Nephron (organoid): ENCODE results near the gene PEX10.

Experiments
- H3K27ac Mint-ChIP-seq, 3 experiments: 2 replicates each; pipeline ENCODE4 v1.8.0; 2020; ENCODE audit warnings: mixed read lengths in 3 of 3, mild to moderate bottlenecking in 2 of 3, moderate library complexity in 1 of 3
- H3K27me3 Mint-ChIP-seq: 2 replicates; pipeline ENCODE4 v1.8.0; 2021; ENCODE audit warnings: low read depth, mild to moderate bottlenecking, moderate library complexity, mixed read lengths
- H3K36me3 Mint-ChIP-seq: 2 replicates; pipeline ENCODE4 v1.8.0; 2020; ENCODE audit warnings: low read depth, mixed read lengths
- H3K4me1 Mint-ChIP-seq: 2 replicates; pipeline ENCODE4 v1.8.0; 2020; ENCODE audit warnings: mixed read lengths
- H3K4me3 Mint-ChIP-seq, 3 experiments: 2 replicates each; pipeline ENCODE4 v1.8.0; 2020; ENCODE audit warnings: mild to moderate bottlenecking in 3 of 3, mixed read lengths in 3 of 3, moderate library complexity in 2 of 3
- H3K9me3 Mint-ChIP-seq: 2 replicates; pipeline ENCODE4 v1.8.0; 2020; ENCODE audit warnings: mixed read lengths
- CTCF ChIP-seq, 3 experiments: fragments of 200-600 bp; sonication (generic); IDR thresholded peaks; one replicate each; pipeline ENCODE4 v1.5.0; 2021; ENCODE audit warnings: antibody characterized with exemption in 3 of 3; ENCODE audit not compliant: unreplicated experiment in 3 of 3

The PEX10 gene

GRCh38 chr1:2392686-2393085 lies 19.7 kb downstream of the PEX10 start:
- H3K27ac Mint-ChIP-seq, result peak overlapping the region; percentile 76 to 81 (median 80)
- H3K27me3 Mint-ChIP-seq, result no peaks in the 10 kb centered on the region
- H3K4me3 Mint-ChIP-seq, result peak overlapping the region; percentile 85 to 97 (median 94)
- H3K36me3 Mint-ChIP-seq, result peaks cover 26% of the 10 kb centered on the region
- H3K9me3 Mint-ChIP-seq, result no peaks in the 10 kb centered on the region
- TF ChIP-seq CTCF (IDR thresholded peaks at IDR 0.05; ENCODE audit: unreplicated experiment in 3 of 3), result no peak
- peaks cover 30% of the 10 kb centered on the region for H3K4me1 Mint-ChIP-seq

DNA sequence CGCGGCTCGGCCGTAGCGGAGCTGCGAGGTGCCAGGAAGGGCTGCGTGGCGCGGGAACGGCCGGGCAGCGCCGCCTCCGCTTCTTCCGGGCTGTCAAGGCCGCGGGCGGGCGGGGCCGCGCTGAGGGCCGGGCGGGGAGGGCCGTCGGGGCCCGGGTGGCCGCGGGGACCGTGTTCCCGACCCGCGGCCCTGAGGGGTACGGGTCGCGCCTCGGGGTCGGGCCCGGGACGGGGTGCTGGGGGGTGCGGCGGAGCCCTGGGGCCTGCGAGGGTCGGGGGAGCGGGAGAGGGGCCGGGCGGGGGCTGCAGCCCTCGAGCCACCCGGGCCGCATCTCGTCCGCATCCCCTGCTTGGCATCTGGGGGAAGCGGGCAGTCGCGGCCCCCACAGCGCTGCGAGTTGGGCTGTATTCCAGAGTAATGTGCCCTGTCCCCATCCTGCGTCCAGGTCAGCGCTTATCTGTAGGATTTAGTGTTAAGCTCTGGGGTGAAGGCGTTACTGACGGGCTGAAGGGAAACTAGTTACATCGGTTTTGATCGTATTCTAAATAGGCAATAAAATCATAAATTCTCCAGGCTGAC lies 20.3 kb downstream of the PEX10 start:
- Mint-ChIP-seq H3K27ac (peak overlapping the region; percentile 76 to 81 (median 80)), H3K4me3 (peak overlapping the region; percentile 85 to 97 (median 94)), H3K9me3 (no peaks in the 10 kb centered on the region), H3K27me3 (no peaks in the 10 kb centered on the region), H3K4me1 (peaks cover 30% of the 10 kb centered on the region), H3K36me3 (peaks cover 20% of the 10 kb centered on the region)
- no peak for TF ChIP-seq CTCF (IDR thresholded peaks at IDR 0.05; ENCODE audit: unreplicated experiment in 3 of 3)

- Mint-ChIP-seq H3K9me3 (no peaks in the 10 kb centered on the region), H3K36me3 (peaks cover 15% of the 10 kb centered on the region), H3K27ac (peak within 1 kb of the TSS; percentile 76 to 81 (median 80)), H3K4me1 (peaks cover 30% of the 10 kb centered on the region), H3K27me3 (no peaks in the 10 kb centered on the region), H3K4me3 (peak within 1 kb of the TSS; percentile 85 to 97 (median 94))
- no peak for TF ChIP-seq CTCF (IDR thresholded peaks at IDR 0.05; ENCODE audit: unreplicated experiment in 3 of 3)
Observed at GRCh38 chr1:2391041-2391930, 21.1 kb downstream of the PEX10 start, which contains the start of the genes MORN1 and RER1. Gene MORN1, minus strand, starts transcription at chr1:2391554. Its CDS starts 21 bp downstream, at chr1:2391533. Gene RER1, plus strand, starts transcription at chr1:2391841. Its CDS starts 3,950 bp downstream, at chr1:2395791.

DNA sequence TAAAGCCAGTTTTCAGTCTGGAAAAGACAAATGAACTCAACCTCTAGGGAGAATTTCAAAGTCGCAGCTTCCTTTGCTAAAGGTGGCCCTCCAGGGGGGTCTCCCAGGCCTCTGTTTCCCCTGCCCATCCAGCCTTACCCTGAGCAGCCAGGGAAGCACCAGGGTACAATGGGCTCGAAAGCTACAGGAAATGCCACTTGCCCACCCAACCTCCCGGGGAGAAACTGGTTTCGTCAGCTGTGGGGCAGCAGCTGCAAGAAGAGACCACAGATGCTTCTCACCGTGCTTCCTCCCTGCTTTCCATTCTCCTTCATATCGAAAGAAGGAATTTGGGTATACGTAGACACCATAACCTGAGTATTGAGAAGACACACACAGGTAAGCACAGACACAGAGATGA lies 22.7 kb downstream of the PEX10 start:
- Mint-ChIP-seq H3K27me3 (no peaks in the 10 kb centered on the region), H3K4me3 (peak overlapping the region; percentile 85 to 89 (median 89)), H3K4me1 (peaks cover 35% of the 10 kb centered on the region), H3K27ac (no peak overlapping the region), H3K9me3 (no peaks in the 10 kb centered on the region), H3K36me3 (peaks cover 16% of the 10 kb centered on the region)
- TF ChIP-seq CTCF (IDR thresholded peaks at IDR 0.05; ENCODE audit: unreplicated experiment in 3 of 3), result no peak

DNA sequence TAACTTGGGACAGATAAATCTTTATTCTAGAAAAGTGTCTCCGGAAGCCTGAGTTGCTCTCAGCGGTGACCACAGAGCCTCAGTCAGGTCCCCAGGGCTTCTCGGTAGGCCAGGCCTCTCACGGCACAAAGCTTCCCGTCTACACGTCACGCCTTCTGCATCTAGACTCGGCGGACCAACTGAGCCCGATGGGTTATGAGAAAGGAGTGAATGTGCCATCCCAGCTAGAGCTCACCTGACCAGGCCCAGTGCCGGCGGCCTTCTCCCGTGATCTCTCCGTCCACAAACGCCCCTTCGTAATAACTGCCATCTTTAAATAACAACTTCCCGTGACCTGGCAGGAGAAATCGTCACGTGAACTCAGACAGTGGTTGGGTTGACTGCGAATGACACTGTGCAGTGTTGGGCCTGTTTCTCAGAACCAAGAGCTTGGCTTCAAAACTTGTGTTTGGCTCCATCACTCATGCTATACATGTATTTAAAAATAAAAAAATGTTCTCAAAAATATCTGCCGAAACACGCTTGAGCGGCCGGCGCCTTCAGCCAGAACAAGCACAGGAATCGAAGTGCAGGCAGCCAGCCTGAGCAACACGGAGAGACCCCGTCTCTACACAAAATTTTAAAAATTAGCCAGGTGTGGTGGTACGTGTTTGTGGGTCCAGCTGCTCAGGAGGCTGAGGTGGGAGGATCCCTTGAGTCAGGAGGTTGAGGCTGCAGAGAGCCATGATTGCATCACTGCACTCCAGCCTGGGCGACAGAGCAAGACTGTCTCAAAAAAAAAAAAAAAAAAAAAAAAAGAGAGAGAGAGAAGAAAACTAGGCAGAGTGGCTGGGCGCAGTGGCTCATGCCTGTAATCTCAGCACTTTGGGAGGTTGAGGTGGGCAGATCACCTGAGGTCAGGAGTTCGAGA lies 24.1 kb downstream of the PEX10 start:
- Mint-ChIP-seq H3K4me3 (peak overlapping the region; percentile 34 to 60 (median 37)), H3K9me3 (no peaks in the 10 kb centered on the region), H3K27me3 (no peaks in the 10 kb centered on the region), H3K36me3 (peaks cover 11% of the 10 kb centered on the region), H3K27ac (no peak overlapping the region), H3K4me1 (peaks cover 35% of the 10 kb centered on the region)
- no peak for TF ChIP-seq CTCF (IDR thresholded peaks at IDR 0.05; ENCODE audit: unreplicated experiment in 3 of 3)
